ENCODE results near the gene ATP5F1D.

The ATP5F1D gene

GRCh38 chr19:1248139-1248785, 6.7 kb downstream of the ATP5F1D start, which contains the start of gene MIDN:
Gene MIDN (plus strand): TSS chr19:1248583. CDS start chr19:1250297, 1,714 bp downstream.
- DNase-seq: no peak

- DNase-seq: peak; percentile 51
These were observed 7.3 kb downstream of the ATP5F1D start for GRCh38 chr19:1248786-1249297.

DNA sequence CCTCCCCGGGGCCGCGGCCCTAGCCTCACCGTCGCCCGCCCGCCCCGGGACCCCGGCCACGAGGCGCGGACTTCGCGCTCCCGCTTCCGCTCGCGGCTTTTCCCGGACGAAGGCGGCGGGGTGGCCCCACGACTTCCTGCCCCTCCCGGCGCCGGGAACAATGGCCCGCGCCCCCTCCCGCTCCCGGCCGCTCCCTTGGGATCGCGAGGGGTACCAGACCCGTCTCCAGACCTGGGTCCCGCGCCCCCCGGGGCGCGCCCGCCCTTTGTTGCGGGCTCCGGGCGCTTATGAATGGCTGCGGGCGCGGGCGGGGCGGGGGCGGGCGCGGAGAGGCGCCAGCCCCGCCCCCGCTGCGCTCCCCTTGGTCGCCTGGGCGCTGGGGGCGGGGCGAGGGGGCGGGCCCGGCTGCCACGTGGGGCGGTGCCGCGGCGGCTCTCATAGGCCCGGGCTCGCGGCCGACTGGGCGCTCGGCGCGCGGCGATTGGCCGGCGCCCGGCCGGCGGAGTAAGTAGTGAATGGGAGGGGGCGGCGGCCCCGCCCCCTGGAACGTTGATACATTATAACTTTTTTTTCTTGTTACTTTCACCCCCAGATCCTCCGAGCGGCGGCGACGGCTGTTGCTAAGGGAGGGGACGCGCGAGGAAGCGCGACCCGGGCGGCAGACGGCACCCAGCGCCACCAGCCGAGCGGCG, 7.9 kb downstream of the ATP5F1D start:
- peak; percentile 81 for DNase-seq

DNA sequence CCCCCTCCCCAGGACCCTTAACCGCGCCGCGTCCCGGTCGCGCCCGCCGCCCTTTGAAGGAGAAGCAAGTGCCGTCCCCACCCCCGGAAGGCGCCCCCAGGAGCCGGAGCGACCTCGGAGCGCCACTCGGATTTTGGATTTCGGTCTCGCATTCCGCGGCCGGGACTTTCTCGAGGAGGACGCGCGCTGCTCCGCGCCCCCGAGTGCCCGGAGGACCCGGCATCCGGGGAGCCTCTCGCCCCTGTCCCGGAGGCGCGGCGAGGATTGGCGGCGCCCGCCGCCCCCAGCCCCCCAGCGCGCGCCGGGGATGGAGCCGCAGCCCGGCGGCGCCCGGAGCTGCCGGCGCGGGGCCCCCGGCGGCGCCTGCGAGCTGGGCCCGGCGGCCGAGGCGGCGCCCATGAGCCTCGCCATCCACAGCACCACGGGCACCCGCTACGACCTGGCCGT, 8.5 kb downstream of the ATP5F1D start:
- no peak for DNase-seq

DNA sequence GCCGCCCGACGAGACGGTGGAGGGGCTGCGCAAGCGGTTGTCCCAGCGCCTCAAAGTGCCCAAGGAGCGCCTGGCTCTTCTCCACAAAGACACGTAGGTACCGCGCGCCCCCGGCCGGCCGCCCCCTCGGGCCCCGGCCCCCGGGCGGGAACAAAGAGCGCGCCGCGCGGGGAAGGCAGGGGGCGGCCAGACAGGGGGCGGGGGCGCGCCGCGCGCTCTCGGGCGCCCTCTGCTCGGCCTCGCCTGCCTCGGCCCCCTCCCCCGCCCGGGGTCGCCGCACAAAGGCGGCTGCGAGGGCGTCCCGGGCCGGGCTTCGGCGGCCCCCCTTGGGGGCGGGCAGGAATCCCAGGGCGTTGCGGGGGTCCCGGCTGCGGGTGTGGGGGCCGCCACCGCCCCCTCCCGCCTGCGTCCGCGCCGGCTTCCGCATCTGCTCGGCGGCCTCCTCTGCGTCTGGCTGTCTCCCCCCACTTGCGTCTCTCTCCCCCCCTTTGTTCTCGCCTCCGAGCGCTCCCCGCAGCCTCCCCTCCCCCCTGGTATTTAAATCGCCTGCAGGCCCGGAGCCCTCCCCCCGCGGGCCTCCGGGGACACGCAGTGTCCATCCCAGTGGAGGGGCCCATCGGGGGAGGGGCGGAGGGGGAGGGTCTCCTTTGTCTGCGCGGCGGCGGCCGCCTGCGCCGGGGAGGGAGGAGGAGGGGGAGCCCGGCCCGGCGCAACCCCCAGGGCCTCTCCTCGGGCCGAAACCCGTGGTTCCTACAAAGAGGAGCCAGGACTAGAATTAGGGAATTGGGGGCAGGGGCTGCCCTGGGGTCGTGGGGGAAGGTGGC, 9.1 kb downstream of the ATP5F1D start:
- DNase-seq: no peak

DNA sequence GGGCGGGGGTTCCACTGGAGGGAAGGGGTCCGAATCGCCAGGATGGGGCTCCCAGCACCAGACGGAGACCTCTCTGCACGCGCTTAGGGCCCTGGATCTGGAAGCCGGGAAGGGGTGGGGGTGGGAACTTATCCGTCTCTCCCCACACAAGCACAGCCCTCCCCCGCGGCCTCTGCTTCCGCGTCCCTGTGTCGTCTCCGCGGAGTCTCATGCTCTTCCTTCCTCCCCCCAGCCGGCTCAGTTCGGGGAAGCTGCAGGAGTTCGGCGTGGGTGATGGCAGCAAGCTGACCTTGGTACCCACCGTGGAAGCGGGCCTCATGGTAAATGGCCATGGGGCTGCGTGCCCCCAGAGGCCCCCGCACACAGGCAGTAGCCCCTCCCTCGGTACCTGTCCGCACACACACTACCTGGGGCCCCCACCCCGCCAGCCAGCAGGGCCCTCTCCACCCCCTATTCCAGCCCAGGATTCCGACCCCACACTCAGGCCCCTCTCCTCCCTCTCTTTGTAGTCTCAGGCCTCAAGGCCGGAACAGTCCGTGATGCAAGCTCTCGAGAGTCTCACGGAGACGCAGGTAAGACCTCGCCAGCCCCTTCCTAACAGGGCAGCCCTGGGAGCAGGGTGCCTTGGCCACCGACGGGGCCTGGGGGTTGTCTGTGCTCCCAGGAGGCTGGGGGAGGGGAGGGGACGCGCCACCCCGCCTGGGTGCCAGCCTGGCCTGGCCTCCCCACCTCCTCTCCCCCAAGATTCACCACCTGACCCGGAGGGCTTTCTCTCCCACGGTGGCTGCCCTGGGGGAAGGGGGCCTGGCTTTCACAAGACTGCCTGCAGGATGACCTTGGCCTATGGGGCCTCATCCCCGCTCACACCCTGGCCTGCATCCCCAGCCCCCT, 10.0 kb downstream of the ATP5F1D start:
- peak; percentile 52 for DNase-seq

DNA sequence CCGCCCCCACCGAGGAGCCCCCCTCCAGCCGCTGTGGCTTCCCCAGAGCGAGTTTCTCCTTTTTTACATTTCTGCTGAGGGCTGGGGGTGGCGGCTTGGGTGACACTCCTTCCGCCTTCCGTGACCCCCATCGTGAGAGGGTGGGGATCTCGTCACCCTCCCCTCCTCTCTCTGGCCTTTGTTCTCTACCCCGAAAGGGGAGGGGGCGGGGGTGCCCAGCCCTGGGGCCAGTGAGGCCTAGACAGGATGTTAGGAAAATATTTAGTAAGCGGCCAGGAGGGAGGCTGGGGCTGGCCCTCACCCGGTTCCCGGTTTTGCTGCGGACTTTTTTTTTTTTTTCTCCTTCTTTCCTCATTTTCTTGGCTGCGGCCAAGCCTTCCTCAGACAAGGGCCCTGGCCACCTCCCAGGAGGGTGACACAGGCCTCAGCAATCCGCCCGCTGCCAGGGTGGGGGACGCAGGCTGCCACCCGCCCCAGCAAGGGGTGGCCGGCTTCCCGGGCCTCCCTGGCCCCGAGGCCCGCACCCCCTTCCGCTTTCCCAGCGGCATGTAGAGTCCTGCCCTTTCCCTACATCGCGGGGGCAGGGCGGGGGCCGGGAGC, 10.8 kb downstream of the ATP5F1D start:
- DNase-seq: no peak

DNA sequence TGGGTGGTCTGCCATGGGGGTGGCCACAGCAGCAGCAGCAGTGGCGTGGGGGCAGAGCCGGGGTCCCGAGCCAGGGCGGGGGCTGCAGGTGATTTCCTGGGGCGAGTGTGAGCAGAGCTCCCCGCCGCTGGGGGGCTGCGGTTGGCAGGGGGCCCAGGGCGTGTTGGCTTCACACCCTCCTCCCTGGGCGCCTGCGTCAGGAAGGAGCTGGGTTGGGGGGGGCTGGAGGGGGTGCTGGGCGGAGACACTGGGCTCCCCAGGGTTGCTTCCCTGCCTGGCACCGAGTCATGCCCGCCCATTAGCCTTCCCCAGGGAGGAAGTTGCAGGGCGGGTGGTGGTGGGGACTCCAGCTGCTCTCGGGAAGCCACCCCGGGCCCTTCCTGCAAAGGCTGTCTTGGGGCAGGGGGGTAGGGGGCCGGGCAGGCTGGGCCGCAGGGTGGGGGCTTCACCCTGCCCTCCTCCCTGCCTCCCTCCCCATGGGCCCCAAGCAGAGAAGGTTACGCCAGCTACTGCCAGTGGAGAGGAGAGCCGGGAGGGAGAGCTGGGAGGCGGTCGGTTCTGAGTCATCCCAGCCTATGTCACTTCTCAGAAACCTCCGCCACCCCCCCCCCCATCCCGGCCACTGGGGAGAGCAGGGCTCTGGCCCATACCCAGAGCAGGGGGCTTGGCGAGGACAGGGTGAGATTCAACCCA, 11.4 kb downstream of the ATP5F1D start:
- no peak for DNase-seq

DNA sequence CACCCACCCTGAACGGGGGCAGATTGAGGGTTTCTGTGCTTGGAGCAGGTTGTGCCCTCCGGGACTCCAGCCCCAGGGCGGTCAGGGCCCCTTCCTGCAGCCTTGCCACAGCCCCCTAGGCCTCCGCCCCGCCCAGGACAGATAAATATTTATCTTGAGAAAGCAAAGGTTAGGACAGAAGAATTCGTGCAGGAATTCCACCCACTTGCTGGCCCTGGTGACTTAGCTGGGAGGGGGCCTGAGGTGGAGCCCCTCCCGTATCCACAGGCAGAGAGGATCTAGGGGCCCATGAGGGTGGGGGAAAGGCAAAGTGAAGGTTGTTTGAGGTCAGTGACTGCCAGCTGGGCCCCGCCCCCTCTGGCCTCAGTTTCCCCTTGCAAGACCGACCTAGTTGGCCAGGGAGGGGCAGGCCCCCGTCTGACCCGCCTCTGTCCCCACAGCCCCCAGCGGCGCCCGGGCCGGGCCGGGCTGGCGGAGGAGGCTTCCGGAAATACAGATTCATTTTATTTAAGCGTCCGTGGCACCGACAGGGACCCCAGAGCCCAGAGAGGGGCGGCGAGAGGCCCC, 12.0 kb downstream of the ATP5F1D start:
- DNase-seq: no peak

- no peak for DNase-seq
These were observed 12.6 kb downstream of the ATP5F1D start for GRCh38 chr19:1254081-1254527.

DNA sequence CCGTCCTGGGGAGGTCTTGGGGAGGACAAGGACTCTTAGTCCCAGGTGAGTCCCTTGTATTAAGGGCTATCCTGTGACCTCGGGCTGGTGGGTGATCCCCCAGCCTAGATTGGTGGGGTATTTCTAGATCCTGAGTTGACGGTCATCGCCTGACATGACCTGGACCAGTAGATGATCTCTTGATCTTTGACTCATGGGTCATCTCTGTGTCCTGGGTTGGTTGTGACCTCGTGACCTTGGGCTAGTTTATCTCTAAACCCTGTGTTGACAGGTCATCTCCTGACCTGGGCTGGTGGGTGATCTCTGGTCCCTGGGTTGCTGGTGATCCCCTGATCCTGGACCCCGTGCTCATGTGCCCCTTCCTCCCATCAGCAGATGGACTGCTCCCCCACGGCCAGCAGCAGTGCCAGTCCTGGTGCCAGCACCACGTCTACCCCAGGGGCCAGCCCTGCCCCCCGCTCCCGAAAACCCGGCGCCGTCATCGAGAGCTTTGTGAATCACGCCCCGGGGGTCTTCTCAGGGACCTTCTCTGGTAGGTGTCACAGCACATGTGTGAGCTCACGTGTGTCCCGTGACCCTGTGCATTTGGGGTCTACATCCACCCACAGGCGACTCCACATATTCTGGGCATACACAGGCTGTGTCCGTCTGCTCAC, 13.1 kb downstream of the ATP5F1D start:
- DNase-seq: no peak

GRCh38 chr19:1255186-1256161, 13.9 kb downstream of the ATP5F1D start:
- DNase-seq: no peak

DNA sequence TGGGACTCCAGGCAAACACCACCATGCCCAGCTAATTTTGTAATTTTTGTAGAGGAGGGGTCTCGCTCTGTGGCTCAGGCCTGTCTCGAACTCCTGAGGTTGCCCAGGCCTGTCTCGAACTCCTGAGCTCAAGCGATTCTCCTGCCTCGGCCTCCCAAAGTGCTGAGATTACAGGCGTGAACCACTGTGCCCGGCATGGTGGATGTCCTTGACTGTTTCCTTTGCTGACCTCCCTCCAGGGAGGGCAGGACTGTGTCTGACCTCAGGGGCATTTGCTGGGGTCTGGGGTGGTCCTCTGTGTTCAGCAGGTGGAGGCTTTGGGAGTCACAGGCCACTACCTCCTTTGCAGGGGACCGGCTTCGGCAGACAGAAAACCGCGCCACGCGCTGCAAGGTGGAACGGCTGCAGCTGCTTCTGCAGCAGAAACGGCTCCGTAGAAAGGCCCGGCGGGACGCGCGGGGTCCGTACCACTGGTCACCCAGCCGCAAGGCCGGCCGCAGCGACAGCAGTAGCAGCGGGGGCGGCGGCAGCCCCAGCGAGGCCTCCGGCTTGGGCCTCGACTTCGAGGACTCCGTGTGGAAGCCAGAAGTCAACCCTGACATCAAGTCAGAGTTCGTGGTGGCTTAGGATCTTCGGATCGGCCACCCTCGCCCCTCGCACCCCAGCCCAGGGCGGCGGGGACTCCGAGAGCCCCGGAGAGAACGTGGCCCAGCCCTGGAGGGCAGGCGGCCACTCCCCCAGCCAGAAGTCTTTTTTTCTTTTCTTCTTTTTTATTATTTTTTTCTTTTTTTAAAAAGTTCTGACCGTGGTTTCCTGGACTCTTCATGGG, 15.3 kb downstream of the ATP5F1D start:
- DNase-seq: no peak

DNA sequence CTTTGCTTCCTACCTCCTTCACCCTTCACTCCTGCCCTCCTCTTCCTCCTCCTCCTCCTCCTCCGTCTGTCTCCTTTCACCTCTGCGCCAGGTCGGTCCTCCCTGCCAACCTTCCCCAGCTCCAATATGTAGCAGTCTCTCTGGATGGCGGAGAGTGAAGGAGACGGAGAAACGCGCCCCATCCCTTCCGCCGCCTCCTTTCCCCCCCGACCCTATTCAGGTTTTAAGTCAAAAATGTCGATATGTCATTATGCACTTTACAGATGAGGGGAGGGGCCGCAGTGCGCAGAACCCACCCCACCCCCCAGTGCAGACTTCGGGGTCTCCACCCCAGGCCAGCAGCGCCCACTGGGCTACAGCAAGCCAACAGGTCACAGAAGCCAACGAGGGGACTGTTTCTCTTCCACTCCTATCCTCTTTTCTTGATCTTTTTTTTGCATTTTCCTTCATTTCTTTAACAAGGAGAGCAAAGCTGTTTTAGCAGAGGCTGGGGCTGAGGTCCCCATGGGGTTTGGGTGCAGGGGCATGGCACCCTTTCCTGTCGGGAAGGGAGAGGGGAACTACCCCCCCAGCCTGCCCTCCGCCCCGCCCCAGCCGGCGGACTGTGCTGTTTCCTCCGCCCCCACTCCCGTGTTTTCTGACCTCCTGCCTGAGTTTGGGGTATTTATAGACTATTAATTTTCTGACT, 16.1 kb downstream of the ATP5F1D start:
- no peak for DNase-seq

DNA sequence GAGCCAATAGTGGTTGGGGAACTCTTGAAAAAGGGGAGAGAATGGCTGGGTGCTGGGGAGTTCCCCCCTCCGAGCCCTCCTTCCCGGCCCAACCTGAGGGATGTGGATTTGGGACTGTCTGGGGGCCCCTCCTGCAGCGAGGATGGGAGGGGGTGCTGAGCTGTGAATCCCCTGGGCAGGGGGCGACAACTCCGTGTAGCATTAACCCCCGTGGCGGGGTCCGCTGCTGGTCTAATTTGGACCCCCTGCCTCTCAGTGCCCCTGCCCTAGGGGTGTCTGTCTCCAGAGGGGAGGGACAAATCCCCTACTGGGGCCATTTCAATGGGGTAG, 16.6 kb downstream of the ATP5F1D start:
- no peak for DNase-seq

GRCh38 chr19:1258707-1259205, 17.2 kb downstream of the ATP5F1D start:
- no peak for DNase-seq

DNA sequence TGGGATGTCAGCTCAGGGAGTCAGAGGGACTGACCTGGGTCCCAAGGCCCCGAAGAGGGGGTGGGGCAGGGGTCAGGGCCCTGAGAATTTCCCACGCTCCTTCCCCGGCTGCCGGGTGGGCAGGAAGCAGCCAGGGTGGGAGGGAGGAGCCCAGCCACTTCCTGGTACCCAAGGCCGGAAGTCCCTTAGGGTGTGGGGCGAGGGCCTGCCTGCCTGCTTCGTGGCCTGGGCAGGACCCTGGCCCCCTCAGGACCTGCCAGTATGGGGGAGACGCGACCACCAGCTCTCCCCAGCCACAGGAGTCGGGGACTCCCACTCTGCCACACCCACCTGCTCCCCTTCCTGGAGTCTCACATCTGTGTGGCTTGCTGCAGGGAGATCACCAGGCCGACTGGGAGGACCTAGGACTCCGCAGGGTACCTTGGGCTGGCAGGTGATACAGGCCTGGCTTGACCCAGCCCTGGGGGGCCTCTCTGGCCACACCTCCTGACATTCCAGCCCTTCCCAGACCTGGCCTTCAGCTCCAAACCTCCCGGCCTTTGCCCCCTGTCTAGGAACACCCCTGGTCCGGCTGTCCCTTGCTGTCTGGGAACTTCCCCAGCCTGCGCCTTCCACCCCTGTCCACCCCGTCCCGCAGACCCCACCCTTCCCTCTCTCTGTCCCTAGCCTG, 17.8 kb downstream of the ATP5F1D start:
- DNase-seq: no peak
